GM10266 (cell line): ENCODE measurements around the gene JAK1.

Experiments used
- DNase-seq: peaks from one replicate; pipeline ENCODE4 v3.0.0; 2012; ENCODE audit errors: extremely low spot score
- TF ChIP-seq, protein P1 (sequence below): IDR thresholded peaks from 2 replicates; pipeline ENCODE4 v1.5.1; 2012; ENCODE audit warnings: mild to moderate bottlenecking, low read depth; ENCODE audit not compliant: control insufficient read depth, insufficient read depth; ENCODE audit errors: missing control alignments

Gene JAK1

DNA sequence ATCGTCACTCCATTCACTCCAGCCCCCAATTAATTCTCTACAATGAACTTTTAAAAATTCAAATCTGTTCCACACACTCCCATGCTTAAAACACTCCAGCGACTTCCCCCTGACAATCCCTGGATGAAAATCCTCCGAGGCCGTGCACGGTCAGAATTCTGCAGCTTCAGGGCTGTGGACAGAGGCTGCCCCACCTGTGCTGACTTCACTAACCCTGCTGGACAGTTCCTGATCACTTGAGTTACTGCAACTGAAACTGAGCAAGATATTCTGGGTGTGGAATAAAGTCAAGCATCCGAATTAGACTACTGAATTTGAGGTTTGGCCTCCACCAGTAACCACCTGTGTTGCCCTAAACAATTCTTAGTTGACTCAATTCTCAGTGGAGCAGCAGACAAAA lies 1.0 kb upstream of the JAK1 start:
- DNase-seq, result peak; percentile 28
- TF ChIP-seq, protein P1, sequence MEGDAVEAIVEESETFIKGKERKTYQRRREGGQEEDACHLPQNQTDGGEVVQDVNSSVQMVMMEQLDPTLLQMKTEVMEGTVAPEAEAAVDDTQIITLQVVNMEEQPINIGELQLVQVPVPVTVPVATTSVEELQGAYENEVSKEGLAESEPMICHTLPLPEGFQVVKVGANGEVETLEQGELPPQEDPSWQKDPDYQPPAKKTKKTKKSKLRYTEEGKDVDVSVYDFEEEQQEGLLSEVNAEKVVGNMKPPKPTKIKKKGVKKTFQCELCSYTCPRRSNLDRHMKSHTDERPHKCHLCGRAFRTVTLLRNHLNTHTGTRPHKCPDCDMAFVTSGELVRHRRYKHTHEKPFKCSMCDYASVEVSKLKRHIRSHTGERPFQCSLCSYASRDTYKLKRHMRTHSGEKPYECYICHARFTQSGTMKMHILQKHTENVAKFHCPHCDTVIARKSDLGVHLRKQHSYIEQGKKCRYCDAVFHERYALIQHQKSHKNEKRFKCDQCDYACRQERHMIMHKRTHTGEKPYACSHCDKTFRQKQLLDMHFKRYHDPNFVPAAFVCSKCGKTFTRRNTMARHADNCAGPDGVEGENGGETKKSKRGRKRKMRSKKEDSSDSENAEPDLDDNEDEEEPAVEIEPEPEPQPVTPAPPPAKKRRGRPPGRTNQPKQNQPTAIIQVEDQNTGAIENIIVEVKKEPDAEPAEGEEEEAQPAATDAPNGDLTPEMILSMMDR, result no peak

DNA sequence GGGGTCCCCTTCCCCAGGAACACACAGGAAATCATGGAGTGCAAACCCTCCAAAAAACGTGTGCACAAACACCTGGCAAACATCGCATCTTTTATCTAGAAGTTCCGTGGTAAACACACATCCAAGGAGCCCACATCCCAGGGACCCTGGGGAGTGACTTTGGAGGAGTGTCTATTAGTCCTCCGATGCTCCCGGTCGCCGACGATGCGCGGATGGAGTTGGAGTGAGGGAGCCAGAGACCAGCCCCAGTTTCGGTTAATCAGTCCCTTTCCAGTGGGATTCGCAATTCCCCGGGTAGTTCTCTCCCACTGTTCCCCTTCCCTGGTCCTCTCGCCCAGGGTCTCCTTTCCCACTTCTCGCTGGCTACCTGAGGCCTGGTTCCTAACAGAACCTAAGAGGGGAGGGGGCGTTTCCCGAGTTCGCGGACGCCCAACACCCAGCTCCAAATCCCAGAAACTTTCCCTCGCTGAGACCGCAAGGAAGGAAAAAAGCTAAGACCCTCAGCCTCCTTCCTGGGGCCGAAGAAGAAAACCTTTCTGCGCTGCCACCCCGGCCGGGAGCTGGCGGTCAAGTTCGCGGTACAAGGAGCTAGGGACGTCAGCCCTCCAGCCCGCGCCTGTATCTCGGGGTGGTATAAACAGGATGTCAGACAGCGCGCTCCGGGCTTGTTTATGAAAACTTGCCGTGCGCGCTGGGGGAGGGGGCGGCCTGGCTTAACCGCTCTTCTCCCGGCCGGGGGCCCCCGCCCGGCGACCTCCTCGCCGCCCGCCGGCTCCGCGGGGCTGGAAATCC lies 787 bp downstream of the JAK1 start:
- DNase-seq, result peak; percentile 76
- TF ChIP-seq, protein P1, result no peak

DNA sequence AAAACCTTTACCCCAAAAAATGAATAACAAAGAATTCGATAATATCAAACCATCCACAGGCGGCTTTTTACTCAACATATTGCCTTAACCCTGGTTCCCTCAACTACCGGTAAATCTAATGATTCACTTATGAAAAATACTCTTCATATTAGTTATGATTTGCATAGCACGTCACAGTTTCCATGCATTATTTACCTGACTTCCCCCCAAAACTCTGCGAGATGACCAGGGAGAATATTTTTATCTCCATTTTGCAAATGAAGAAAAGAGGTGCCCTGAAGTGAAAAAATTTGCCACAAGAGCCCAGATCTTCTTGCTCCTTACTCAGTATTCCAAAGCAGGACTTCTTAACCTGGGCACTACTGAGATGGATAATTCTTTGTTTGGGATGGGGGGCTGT lies 2.9 kb downstream of the JAK1 start:
- TF ChIP-seq, protein P1, result no peak
- peak; percentile 48 for DNase-seq

DNA sequence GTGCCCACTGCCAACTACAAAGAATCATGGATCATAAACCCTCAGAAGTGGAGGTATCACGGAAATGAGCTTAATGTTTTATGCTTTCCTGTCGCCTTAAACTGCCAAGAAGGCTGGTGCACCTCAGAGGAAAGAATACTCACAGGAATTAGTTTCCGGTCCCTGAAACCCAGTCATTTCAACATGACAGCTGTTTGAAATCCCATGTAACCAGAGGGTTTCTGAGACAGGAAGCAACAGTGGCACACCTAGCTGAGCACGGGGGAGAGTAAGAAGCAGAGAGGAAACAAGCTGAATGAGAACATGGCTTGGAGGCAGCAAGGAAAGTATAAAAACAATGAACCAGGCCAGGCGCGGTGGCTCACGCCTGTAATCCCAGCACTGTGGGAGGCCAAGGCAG lies 3.9 kb downstream of the JAK1 start:
- TF ChIP-seq, protein P1, result no peak
- DNase-seq, result no peak

DNA sequence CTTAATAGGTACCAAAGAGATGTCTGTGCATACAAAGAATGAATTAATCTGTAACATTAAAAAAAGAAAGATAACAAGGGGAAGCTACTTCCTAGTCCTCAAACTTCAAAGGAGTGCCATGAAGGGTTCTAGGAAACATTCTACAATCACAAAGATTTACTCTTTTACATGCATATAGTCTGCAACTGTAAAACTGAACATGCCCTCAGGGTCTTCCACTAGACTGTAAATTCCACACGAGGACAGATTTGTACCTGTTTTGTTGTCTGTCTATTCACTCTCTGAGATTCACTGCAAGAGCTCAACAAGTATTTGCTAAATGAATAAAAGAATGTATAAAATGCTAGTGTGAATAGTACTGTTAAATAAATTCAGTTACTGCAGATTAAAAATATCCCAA lies 4.4 kb downstream of the JAK1 start:
- DNase-seq, result no peak
- TF ChIP-seq, protein P1, result no peak

DNA sequence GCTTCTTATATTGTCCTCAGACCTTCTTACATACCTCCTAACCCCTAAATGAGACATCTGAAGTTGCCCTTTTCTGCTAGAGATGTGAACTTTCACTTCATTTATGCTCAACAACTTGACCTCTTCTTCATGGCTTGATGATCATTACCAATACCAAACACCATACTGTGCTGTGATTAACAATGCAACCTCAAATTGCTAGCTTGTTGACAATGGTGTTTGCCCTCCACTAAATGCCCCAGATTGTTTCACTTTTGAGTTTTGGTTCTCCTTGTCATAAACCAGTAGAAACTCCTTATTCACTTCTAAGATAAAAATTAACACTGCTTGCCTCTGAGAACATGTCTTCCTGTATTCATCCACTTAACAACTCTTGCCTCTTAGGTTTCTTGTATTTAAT lies 5.6 kb downstream of the JAK1 start:
- DNase-seq, result peak; percentile 49
- TF ChIP-seq, protein P1, result no peak

DNA sequence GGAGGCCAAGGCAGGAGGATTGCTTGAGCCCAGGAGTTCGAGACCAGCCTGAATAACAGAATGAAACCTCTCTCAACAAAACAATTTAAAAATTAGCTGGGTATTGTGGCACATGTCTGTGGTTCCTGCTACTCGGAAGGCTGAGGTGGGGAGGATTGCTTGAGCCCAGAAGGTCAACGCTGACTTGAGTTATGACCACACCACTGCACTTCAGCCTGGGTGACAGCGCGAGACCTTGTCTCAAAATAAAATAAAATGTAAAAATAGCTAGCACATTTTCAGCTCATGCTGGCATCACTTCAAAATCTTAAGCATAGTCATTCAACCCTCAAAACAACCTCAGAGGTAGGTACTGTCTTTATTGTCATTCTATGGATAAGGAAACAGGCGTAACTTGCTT lies 6.4 kb downstream of the JAK1 start:
- no peak for DNase-seq
- TF ChIP-seq, protein P1, result no peak
